ENCODE measurements around the gene CFAP61.

Gene CFAP61

DNA sequence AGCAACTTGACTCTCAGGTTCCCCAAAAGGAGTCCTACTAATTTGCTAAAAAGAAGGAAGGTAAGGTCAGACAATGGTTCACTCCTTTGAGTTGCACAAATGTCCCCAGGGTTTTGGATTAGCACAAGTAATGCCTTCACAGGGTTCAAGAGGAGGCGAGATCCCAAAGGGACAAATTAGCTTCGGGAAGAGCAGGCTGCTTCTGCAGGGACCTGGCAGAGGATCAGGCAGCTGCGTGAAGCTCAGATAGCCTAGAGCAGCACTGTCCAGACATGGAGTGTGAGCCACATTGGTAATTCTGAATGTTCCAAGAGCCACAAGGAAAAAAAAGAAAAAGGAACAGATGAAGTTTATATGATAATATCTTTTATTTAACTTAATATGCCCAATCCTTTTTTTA lies 115.4 kb downstream of the CFAP61 start:
- no CpG with 5 or more reads among the region's 3 CpGs for WGBS (ENCODE audit: insufficient coverage, insufficient read length)
- DNase-seq (ENCODE audit: low read depth, low spot score), result no peak
- no peak overlapping the region for H3K4me3 ChIP-seq (ENCODE audit: low read length)
- H3K9me3 ChIP-seq (ENCODE audit: control insufficient read depth, insufficient read depth, low read length), result no peaks in the 10 kb centered on the region
- H3K4me1 ChIP-seq (ENCODE audit: control insufficient read depth, insufficient read depth, low read length), result no peaks in the 10 kb centered on the region
- no peaks in the 10 kb centered on the region for H3K36me3 ChIP-seq (ENCODE audit: control insufficient read depth, insufficient read depth, low read length)
- no peaks in the 10 kb centered on the region for H3K27me3 ChIP-seq (ENCODE audit: control insufficient read depth, insufficient read depth, low read length)
- H3K27ac ChIP-seq (ENCODE audit: low read length), result no peak overlapping the region

DNA sequence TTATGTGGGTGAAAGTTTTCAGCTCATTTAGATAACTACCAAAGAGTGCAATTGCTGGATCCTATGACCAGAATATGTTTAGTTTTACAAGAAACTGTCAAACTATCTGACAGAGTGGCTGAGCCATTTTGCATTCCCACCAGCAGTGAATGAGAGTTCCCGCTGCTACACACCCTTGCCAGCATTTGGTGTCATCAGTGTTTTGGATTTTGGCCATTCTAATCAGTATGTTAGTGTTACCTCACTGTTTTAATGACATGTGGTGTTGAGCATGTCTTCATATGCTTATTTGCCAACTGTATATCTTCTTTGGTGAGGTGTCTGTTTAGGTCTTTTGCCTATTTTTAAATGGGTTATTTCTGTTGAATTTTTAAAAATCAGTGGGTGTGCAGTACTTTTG lies 120.9 kb downstream of the CFAP61 start:
- H3K4me3 ChIP-seq (ENCODE audit: low read length), result no peak overlapping the region
- no peak overlapping the region for H3K27ac ChIP-seq (ENCODE audit: low read length)
- H3K27me3 ChIP-seq (ENCODE audit: control insufficient read depth, insufficient read depth, low read length), result no peaks in the 10 kb centered on the region
- no peaks in the 10 kb centered on the region for H3K9me3 ChIP-seq (ENCODE audit: control insufficient read depth, insufficient read depth, low read length)
- no CpG with 5 or more reads among the region's 1 CpG for WGBS (ENCODE audit: insufficient coverage, insufficient read length)
- no peaks in the 10 kb centered on the region for H3K36me3 ChIP-seq (ENCODE audit: control insufficient read depth, insufficient read depth, low read length)
- no peaks in the 10 kb centered on the region for H3K4me1 ChIP-seq (ENCODE audit: control insufficient read depth, insufficient read depth, low read length)
- no peak for DNase-seq (ENCODE audit: low read depth, low spot score)

DNA sequence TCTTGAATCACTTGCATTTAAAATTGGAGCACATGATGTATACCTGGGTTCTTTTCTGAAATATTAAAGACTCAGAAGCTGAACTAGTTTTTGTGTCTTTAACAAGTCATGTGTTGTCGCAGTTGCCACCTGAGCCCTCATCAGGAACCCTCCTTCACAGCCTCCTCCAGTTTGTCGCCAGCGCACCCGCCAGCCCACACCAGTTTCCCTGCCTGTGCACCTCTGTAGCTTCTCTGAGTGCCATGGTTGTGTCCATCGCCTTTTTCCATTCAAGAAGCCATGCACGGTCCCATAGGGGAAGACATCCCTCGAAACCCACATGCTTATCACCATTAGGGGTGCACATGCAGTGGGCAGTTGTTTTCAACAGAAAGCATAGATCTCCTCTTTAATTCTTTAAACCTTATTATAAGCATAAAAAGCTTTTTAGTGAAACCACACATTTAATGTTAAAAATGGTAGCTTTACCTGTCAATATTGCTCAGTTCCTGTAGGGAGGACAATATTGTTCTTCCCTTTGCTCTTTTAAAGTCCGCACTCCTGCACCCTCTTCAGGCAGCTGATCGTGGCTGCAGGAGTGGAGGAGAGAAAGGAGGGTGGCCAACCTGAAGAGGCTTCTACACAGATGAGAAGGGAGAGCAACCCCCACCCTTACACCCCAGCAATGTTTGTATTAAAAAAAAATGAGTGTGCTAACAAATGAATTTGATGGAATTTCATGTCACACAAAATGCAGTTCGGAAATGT lies 121.9 kb downstream of the CFAP61 start:
- DNase-seq (ENCODE audit: low read depth, low spot score), result no peak
- Histone ChIP-seq H3K4me3 (ENCODE audit: low read length) (no peak overlapping the region), H3K36me3 (ENCODE audit: control insufficient read depth, insufficient read depth, low read length) (no peaks in the 10 kb centered on the region), H3K27ac (ENCODE audit: low read length) (no peak overlapping the region), H3K9me3 (ENCODE audit: control insufficient read depth, insufficient read depth, low read length) (no peaks in the 10 kb centered on the region), H3K4me1 (ENCODE audit: control insufficient read depth, insufficient read depth, low read length) (no peaks in the 10 kb centered on the region), H3K27me3 (ENCODE audit: control insufficient read depth, insufficient read depth, low read length) (no peaks in the 10 kb centered on the region)
- WGBS (ENCODE audit: insufficient coverage, insufficient read length), result no CpG with 5 or more reads among the region's 10 CpGs

DNA sequence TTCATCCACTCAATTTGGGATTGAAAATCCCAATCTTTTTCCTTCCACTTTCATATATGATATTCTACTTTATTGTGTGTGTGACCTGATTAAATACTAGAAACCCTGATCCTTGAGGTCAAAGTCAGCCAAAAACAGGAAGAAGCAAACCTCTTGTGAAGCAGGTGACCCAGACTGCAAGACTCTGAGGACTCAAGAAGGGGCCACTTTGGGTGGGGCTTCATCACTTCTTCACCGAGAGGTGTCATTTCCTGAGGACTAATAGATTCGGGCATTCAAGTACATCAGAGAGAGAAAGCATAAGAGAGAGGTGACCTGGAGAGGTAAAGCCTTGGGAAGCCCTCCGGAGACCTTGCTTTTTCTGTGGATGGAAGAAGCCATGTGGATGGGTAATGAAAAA lies 129.0 kb downstream of the CFAP61 start:
- no CpG with 5 or more reads among the region's 3 CpGs for WGBS (ENCODE audit: insufficient coverage, insufficient read length)
- no peak for DNase-seq (ENCODE audit: low read depth, low spot score)

DNA sequence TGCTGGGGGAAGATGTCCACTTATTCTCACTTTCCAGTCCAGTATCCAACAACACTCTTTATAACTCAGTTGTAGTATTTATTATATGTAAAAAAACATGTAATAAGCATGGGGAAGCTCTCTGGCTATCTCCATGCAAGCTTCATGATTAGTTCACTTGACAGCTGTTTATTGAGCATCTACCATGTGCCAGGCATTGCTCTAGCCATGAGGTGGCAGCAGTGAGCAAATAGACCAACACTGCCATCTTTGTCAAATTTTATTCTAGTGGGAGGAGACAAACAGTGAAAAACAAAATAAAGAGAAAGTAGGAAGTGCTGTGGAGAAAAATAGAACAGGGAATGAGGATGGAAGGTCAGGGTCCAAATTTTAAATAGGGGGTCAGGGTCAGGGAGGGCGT lies 131.8 kb downstream of the CFAP61 start:
- DNase-seq (ENCODE audit: low read depth, low spot score), result peak; percentile 16
- Histone ChIP-seq H3K27me3 (ENCODE audit: control insufficient read depth, insufficient read depth, low read length) (no peaks in the 10 kb centered on the region), H3K4me3 (ENCODE audit: low read length) (no peak overlapping the region), H3K36me3 (ENCODE audit: control insufficient read depth, insufficient read depth, low read length) (no peaks in the 10 kb centered on the region), H3K4me1 (ENCODE audit: control insufficient read depth, insufficient read depth, low read length) (0 out of 2 replicates have a peak, but pooled peaks cover 2% of the 10 kb centered on the region), H3K27ac (ENCODE audit: low read length) (no peak overlapping the region), H3K9me3 (ENCODE audit: control insufficient read depth, insufficient read depth, low read length) (no peaks in the 10 kb centered on the region; the same call in 1 of the 2 replicates)
- no CpG with 5 or more reads among the region's 1 CpG for WGBS (ENCODE audit: insufficient coverage, insufficient read length)

More for the DNA sequence above, 129.0 kb downstream of the CFAP61 start:
- no peak overlapping the region for H3K4me3 ChIP-seq (ENCODE audit: low read length)
- H3K27ac ChIP-seq (ENCODE audit: low read length), result no peak overlapping the region
- no peaks in the 10 kb centered on the region; the same call in 1 of the 2 replicates for H3K9me3 ChIP-seq (ENCODE audit: control insufficient read depth, insufficient read depth, low read length)
- H3K36me3 ChIP-seq (ENCODE audit: control insufficient read depth, insufficient read depth, low read length), result no peaks in the 10 kb centered on the region
- H3K4me1 ChIP-seq (ENCODE audit: control insufficient read depth, insufficient read depth, low read length), result no peaks in the 10 kb centered on the region
- H3K27me3 ChIP-seq (ENCODE audit: control insufficient read depth, insufficient read depth, low read length), result no peaks in the 10 kb centered on the region

DNA sequence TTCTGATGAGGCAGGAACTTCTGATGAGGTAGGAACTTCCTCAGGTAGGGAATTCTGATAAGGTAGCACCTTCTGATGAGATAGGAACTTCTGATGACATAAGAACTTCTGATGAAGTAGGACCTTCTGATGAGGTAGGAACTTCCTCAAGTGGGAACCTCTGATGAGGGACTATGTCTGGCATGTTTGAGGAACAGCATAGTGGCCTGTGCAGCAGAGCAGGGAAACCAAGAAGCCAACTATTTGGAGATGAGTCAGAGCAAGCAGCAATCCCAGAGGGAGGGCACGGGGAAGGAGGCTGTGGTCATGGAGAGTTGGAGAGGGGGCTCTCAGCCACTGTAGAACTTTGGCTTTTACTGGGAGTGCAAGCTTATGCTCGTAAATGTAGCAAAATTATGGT lies 132.4 kb downstream of the CFAP61 start:
- Histone ChIP-seq H3K27me3 (ENCODE audit: control insufficient read depth, insufficient read depth, low read length) (no peaks in the 10 kb centered on the region), H3K4me1 (ENCODE audit: control insufficient read depth, insufficient read depth, low read length) (0 out of 2 replicates have a peak, but pooled peaks cover 2% of the 10 kb centered on the region), H3K36me3 (ENCODE audit: control insufficient read depth, insufficient read depth, low read length) (no peaks in the 10 kb centered on the region), H3K4me3 (ENCODE audit: low read length) (no peak overlapping the region), H3K27ac (ENCODE audit: low read length) (no peak overlapping the region), H3K9me3 (ENCODE audit: control insufficient read depth, insufficient read depth, low read length) (no peaks in the 10 kb centered on the region; the same call in 1 of the 2 replicates)
- DNase-seq (ENCODE audit: low read depth, low spot score), result no peak
- WGBS (ENCODE audit: insufficient coverage, insufficient read length), result no CpG with 5 or more reads among the region's 2 CpGs

DNA sequence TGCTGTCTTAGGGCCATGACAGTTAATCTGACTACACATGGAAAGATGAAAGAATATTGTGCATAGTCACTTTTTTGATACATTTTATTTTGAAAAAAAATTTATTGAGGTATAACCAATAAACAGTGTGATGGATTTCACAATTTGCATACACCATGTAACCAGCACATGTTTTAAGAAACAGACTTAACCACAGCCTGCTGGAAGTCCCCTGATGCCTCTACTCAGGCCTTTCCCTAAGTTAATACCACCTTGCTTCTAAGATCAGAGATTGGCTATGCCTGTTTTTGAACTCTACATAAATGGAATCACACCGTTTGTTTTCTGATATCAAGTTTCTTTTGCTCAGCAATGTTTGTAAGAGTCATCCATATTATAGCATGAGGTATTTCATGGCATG lies 136.3 kb downstream of the CFAP61 start:
- Histone ChIP-seq H3K4me3 (ENCODE audit: low read length) (no peak overlapping the region), H3K27me3 (ENCODE audit: control insufficient read depth, insufficient read depth, low read length) (no peaks in the 10 kb centered on the region), H3K27ac (ENCODE audit: low read length) (no peak overlapping the region), H3K36me3 (ENCODE audit: control insufficient read depth, insufficient read depth, low read length) (no peaks in the 10 kb centered on the region), H3K9me3 (ENCODE audit: control insufficient read depth, insufficient read depth, low read length) (no peaks in the 10 kb centered on the region; the same call in 1 of the 2 replicates), H3K4me1 (ENCODE audit: control insufficient read depth, insufficient read depth, low read length) (0 out of 2 replicates have a peak, but pooled peaks cover 2% of the 10 kb centered on the region)
- no CpG with 5 or more reads among the region's 1 CpG for WGBS (ENCODE audit: insufficient coverage, insufficient read length)
- DNase-seq (ENCODE audit: low read depth, low spot score), result no peak

DNA sequence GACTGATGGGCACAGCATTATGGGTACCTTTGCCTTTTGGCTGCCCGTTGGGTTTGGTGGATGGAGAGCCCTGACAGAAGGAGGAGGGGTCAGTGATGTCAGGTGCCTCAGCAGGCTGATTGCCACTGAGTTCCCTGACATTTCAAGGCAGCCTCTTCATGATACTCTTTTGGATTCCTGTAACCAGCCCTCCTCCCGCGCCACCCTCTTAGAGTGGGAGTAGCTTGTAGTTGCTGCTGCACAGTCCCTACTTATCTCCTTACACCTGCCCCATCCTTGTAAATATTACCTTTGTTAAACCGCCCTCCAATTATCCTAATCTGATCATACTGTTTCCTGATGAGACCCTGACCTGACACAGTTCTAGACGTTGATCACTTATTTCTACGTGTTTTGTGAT lies 140.0 kb downstream of the CFAP61 start:
- WGBS (ENCODE audit: insufficient coverage, insufficient read length), result no CpG with 5 or more reads among the region's 6 CpGs

DNA sequence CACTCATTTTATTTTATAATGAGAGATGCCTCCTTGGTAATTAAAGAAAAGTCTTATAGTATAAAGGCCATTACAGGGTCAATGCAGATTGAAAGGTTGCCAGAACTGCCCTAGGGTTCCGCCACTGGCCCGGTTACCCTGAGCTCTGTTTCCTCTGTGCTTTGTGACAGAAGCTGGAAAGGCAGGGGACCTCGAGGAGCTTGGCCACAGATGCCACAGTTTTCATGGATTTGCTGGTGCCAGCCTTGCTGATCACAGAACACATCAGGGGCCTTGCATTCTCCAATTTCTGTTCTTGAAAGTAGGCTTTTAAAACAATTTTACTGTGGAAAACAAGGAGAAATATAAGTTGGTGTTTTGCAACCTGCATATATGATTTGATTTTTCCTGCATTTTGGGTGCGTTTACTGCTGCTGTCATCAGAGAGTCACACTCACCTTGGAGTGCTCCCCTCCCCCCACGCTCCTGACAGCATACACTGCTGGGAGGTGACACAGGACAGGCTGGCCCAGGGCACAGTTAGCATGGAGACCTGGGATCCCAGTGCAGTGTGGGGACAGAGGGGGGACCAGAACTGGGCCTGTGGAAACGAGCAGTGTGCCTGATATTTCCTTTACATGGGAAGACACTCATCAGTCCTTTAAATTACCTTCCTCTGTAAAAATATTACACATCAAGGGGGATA lies 142.8 kb downstream of the CFAP61 start:
- DNase-seq (ENCODE audit: low read depth, low spot score), result no peak

More for the DNA sequence above, 140.0 kb downstream of the CFAP61 start:
- no peak overlapping the region for H3K4me3 ChIP-seq (ENCODE audit: low read length)
- no peak for DNase-seq (ENCODE audit: low read depth, low spot score)
- no peak overlapping the region for H3K27ac ChIP-seq (ENCODE audit: low read length)
- no peaks in the 10 kb centered on the region for H3K27me3 ChIP-seq (ENCODE audit: control insufficient read depth, insufficient read depth, low read length)
- no peaks in the 10 kb centered on the region for H3K9me3 ChIP-seq (ENCODE audit: control insufficient read depth, insufficient read depth, low read length)
- H3K36me3 ChIP-seq (ENCODE audit: control insufficient read depth, insufficient read depth, low read length), result no peaks in the 10 kb centered on the region
- no peaks in the 10 kb centered on the region for H3K4me1 ChIP-seq (ENCODE audit: control insufficient read depth, insufficient read depth, low read length)

DNA sequence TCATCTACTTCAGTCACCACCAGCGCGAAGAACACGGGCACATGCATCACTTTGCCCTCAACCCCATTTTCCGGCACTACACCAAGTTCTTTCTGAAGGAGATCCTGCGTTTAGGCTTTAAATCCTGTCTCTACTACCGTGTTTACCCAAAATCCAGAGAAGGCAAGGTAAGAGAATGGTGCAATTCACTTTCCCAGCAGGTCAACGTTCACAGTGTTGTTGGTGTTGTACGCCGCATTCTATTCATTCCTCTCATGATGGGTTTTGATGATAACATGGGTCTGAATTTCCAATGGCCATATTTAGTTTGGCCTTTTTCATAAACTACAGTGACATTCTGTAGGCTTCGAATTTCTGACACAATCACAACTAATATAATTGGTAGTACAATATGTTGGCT lies 144.3 kb downstream of the CFAP61 start:
- Histone ChIP-seq H3K27ac (ENCODE audit: low read length) (no peak overlapping the region), H3K36me3 (ENCODE audit: control insufficient read depth, insufficient read depth, low read length) (no peaks in the 10 kb centered on the region), H3K27me3 (ENCODE audit: control insufficient read depth, insufficient read depth, low read length) (no peaks in the 10 kb centered on the region), H3K9me3 (ENCODE audit: control insufficient read depth, insufficient read depth, low read length) (no peaks in the 10 kb centered on the region), H3K4me1 (ENCODE audit: control insufficient read depth, insufficient read depth, low read length) (no peaks in the 10 kb centered on the region; the same call in 1 of the 2 replicates), H3K4me3 (ENCODE audit: low read length) (no peak overlapping the region)
- no CpG with 5 or more reads among the region's 10 CpGs for WGBS (ENCODE audit: insufficient coverage, insufficient read length)
- DNase-seq (ENCODE audit: low read depth, low spot score), result no peak

More for the DNA sequence above, 142.8 kb downstream of the CFAP61 start:
- H3K27me3 ChIP-seq (ENCODE audit: control insufficient read depth, insufficient read depth, low read length), result no peaks in the 10 kb centered on the region
- no peaks in the 10 kb centered on the region for H3K36me3 ChIP-seq (ENCODE audit: control insufficient read depth, insufficient read depth, low read length)
- no CpG with 5 or more reads among the region's 6 CpGs for WGBS (ENCODE audit: insufficient coverage, insufficient read length)
- H3K27ac ChIP-seq (ENCODE audit: low read length), result no peak overlapping the region
- H3K9me3 ChIP-seq (ENCODE audit: control insufficient read depth, insufficient read depth, low read length), result no peaks in the 10 kb centered on the region
- H3K4me3 ChIP-seq (ENCODE audit: low read length), result no peak overlapping the region
- no peaks in the 10 kb centered on the region; the same call in 1 of the 2 replicates for H3K4me1 ChIP-seq (ENCODE audit: control insufficient read depth, insufficient read depth, low read length)
